Stimulated activated CD8-positive, alpha-beta memory T cell treated with anti-CD3 and anti-CD28 coated beads, Interleukin-12 subunit alpha, Interleukin-12 subunit beta, amount 100 ng/mL, for 1 hour (primary cell): Measurements from ENCODE around the gene MRPL46.
A peak's percentile ranks its signal among the peaks of the same experiment; 100 is the strongest.
"Not testable (repeated sequence)": the region's sequence is repeated elsewhere in the genome, so short reads cannot be mapped to it uniquely, and the experiment has no call there.

ENCODE experiments used
- DNase-seq: peaks from one replicate; pipeline ENCODE4 v3.0.0-alpha.2; 2020; ENCODE audit warnings: low read depth

Gene MRPL46

DNA sequence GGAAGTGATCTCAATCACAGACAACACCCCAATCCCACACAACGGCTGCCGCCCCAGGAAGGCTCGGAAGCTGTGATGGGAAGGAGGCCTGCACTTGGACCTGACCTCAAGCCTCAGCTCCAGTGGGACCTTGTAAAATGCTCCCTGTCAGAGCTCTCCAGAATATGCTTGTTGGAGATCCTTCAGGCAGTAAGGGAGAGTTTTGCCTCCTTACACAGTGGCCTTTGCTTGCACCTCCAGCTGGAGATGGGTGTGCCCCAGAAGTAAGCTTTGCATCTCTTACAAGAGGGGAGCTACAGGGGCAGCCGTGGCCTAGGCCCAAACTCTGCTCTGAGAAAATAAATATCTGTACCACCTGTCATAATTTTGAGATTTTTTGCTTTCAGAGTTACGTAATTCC is 10.7 kb upstream of the MRPL46 start:
- no peak for DNase-seq

GRCh38 chr15:88477126-88477525 is 9.9 kb upstream of the MRPL46 start:
- no peak for DNase-seq

- DNase-seq: no peak
These were observed 9.5 kb upstream of the MRPL46 start for GRCh38 chr15:88476635-88477060.

DNA sequence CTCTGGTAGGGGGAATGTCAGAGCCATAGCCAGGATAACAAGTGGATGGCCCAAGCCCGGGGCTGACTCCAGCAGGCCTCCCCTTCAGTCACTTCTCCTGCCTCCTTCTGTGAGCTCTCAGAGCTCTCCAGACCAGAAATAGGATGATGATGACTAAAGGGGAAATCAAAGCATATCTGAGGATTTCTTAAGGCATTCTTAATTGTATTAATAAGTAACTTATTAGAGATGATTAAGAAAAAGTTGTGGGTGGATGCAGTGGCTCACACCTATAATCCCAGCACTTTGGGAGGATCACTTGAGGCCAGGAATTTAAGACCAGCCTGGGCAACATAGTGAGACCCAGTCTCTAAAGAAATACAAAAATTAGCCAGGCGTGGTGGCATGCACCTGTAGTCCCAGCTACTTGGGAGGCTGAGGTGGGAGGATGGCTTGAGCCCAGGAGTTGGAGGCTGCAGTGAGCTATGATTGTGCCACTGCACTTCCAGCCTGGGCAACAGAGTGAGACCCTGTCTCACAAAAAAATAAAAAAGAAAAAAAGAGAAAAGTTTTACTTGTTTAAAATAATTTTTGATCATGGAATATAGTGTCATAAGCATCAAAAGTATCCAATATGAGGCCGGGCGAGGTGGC is 6.6 kb upstream of the MRPL46 start:
- not testable (repeated sequence) for DNase-seq

DNA sequence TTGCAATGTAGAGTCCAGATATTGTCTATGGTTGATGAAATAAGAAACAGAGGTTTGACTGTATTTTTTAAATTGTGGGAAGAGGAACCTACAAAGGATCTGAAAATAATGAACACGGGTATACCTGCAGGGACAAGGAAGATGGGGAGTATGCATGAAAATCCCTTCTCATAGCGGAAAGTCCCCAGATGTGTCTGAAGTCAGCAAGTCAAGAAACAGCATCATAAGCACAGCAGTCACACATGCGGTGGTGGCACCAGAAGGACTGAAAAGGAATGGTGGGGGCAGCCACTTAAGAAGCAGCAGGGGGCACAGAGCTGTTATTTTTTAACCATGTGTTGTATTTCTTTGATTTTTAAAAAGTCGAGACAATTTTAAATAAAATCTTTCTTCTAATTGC is 5.0 kb upstream of the MRPL46 start:
- no peak for DNase-seq

- DNase-seq: no peak
These were observed 3.6 kb upstream of the MRPL46 start for GRCh38 chr15:88470625-88471372.

GRCh38 chr15:88469321-88469720 is 2.1 kb upstream of the MRPL46 start:
- no peak for DNase-seq

- not testable (repeated sequence) for DNase-seq
These were observed 1.5 kb upstream of the MRPL46 start for GRCh38 chr15:88468721-88469120.

DNA sequence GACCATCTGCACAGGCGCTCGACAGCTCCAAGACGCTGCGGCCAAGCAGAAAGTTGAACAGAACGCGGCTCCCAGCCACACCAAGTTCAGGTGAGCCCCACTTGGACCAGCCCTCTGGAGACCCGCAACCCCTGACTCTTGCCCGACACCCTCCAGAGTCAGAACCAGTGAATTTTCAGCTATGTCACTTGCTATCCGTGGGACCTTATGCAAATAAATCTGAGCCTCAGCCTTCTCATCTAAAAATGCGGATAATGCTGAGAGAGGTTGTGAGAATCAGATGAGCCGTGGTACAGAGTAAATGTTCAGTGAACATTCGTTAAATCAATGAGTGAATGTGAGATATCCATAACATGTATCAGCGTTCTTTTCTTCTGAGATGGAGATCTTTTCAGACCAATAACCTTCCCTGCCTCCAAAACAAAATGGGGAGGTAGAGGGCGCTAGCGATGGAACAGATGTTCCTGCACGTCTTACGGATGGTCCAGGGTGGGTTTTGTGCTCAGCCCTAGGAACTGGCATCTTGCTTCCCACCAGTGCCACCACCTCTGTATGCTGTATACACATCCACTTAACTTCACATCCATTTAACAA is 844 bp upstream of the MRPL46 start:
- no peak for DNase-seq

- DNase-seq: no peak
These were observed 1.5 kb downstream of the MRPL46 start for GRCh38 chr15:88465633-88466224.

DNA sequence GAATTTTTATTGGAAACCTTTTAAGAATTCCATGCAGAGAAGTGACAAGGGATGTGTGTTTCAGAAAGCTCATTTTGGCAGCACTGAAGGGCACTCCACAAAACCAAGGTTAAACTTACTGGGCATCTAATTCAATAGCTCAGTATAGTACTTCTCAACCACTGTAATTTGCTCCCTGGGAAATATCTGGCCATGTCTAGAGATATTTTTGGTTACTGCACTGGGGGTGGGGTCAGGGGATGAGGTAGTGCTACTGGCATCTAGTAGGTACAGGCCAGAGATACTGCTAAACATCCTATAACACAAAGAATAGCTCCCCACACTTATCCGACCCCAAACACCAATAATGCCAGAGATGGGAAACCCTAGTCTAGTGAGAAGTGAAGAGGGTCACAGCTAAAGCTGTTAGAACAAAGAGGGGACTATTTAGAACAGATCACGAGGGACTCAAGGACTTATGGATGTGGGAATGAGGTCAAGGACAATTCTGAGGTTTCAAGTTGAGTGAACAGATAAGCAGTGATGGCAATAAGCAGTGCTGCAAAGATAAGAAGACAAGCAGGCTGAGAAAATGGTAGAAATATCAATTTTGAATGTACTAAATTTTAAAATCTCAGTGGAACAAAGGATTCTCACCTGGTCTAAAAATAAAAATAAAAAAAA is 3.2 kb downstream of the MRPL46 start:
- no peak for DNase-seq

- DNase-seq: no peak
These were observed 10.5 kb downstream of the MRPL46 start for GRCh38 chr15:88456733-88457132.

DNA sequence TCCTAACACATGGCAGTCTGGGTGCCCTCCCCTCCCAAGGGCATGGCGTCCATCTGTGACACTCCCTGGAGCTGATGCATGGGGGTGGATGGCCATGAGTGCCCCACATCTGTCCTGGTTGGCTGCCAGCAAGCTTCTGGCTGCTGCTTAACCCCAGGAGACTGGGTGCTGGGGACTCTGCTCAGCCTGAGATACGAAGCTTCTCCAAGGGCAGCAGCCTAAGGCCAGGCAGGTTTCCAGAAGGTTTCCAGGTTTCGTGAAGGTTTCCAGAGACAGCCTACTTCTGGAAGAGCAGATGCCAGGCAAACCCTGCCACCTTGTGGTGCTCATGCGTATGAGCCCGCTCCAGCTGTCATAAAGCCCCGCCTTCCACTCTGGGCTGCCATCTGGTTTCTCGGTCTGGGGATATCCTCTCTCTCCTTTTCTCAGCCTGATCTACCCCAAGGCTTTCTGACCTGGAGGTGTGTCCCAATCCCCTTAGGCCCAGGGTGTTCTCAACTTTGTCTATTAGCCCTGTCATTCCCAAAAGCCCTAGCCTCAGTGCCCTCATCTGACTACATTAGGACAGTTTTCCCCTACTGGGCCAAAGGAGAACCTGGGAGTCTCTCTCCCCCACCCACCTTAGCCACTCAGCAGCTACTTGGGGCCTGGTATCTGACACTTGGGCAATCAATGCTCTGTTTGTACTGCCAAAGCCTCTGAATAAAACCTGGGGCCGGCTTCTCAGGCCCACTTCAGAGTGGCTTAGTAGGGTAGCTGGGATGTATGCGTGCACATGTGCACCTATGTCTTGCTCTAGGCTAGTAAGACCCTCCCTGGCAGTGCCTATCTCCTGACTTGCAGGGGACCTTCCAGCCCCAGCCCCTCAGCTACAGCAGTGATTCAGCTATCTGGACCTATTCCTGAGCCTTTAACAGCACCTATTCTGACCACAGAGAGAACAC is 12.0 kb downstream of the MRPL46 start:
- DNase-seq: no peak

DNA sequence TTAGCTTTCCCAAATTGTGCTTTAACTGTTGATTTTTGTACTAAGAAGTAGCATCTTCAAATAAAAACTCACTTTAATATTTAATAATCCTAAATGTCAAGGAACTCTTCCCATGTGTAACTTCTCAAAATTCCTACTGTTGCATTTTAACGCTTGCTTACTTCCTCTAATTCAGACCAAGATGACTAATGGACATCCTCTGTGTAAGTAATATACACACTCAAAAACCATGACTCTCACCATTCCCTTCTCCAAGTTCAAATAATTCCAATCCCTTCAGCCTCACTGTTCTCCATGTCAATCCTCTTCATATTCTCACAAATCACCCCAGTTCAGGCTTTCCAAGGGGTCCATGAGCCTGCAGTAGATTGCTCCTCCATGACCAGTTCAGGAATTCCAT is 13.0 kb downstream of the MRPL46 start:
- DNase-seq: no peak

GRCh38 chr15:88453651-88454050 is 13.5 kb downstream of the MRPL46 start:
- no peak for DNase-seq

GRCh38 chr15:88450125-88450798 is 16.9 kb downstream of the MRPL46 start:
- DNase-seq: peak; percentile 19

GRCh38 chr15:88449581-88449980 is 17.6 kb downstream of the MRPL46 start:
- DNase-seq: no peak

DNA sequence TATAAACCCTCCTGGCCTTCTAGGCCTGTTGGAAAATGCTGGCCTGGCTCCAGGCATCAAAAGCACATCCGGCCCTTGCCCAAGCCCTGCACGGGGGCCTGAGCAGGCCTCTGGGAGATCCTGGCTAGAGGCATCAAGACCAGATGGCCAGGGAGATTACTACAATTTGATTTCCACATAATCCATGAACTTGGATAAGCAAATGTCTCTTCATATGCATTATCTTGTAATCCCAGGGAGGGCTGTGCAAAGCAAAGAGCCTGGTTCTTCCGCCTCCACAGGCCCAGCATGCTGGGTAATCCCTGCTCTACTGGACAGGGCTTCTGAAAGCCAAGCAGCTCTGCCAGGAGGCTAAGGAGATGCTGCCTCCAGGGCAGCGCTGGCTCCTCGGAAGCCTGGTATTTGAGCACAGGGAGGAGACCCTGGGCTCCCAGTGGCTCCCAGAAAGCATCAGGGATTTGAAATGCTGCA is 18.2 kb downstream of the MRPL46 start:
- DNase-seq: no peak

DNA sequence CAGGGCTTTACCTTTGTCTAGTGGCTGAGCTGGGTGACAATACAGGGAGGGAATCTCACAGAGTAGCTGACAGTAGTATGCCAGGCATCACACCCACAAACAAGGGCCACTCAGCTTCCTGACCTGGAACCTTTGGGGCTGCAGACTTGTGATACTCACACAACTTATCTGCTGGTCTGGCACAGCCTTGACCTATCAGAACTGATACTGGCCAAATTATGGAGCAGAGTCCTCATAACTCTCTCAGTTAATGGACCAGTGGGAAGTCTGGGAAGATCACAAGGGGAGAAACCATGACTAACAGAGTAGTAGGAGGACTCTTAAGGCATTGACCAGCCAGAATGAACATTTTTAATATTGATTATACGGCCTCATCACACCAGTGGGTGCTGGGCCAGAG is 19.4 kb downstream of the MRPL46 start:
- no peak for DNase-seq

GRCh38 chr15:88447206-88447605 is 20.0 kb downstream of the MRPL46 start:
- DNase-seq: no peak
